ENCODE data around the gene ARHGAP9.
"Not testable (repeated sequence)": the region's sequence is repeated elsewhere in the genome, so short reads cannot be mapped to it uniquely, and the experiment has no call there.

DNA sequence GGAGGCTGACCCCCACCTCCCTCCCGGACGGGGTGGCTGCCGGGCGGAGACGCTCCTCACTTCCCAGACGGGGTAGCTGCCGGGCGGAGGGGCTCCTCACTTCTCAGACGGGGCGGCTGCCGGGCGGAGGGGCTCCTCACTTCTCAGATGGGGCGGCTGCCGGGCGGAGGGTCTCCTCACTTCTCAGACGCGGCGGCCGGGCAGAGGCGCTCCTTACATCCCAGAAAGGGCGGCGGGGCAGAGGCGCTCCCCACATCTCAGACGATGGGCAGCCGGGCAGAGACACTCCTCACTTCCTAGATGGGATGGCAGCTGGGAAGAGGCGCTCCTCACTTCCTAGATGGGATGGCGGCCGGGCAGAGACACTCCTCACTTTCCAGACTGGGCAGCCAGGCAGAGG lies 28.1 kb upstream of the ARHGAP9 start:
- TF ChIP-seq EZH2 (IDR thresholded peaks at IDR 0.05; ENCODE audit: insufficient read depth, poor library complexity, severe bottlenecking); EZH2phosphoT487 (IDR thresholded peaks at IDR 0.05; ENCODE audit: insufficient read depth, low read depth): not testable (repeated sequence)

Data from GM23248 (cell line).